22Rv1 (cell line): ENCODE data around the gene HOXD11.

Experiments used
- H3K27ac ChIP-seq: fragments of 450-650 bp; 2 replicates; pipeline ENCODE4 v1.5.1; 2017
- CTCF ChIP-seq: fragments of 450-650 bp; IDR thresholded peaks from 2 replicates; pipeline ENCODE4 v1.5.1; 2017; ENCODE audit warnings: mild to moderate bottlenecking
- ZFX ChIP-seq: fragments of 450-650 bp; IDR thresholded peaks from 2 replicates; pipeline ENCODE4 v1.6.1; 2017; ENCODE audit warnings: antibody characterized with exemption, borderline replicate concordance

Gene HOXD11

GRCh38 chr2:176097820-176098365, 9.2 kb upstream of the HOXD11 start:
- H3K27ac ChIP-seq, result no peak overlapping the region
- TF ChIP-seq CTCF (peak; percentile 35; the same call in 1 of the 2 replicates), ZFX (no peak)

- no peak overlapping the region for H3K27ac ChIP-seq
- no peak for TF ChIP-seq ZFX
- no peak for TF ChIP-seq CTCF
These were observed 8.5 kb upstream of the HOXD11 start for GRCh38 chr2:176098366-176099158.

GRCh38 chr2:176099159-176099727, 7.8 kb upstream of the HOXD11 start:
- no peak overlapping the region for H3K27ac ChIP-seq
- TF ChIP-seq ZFX, result no peak
- no peak for TF ChIP-seq CTCF

- no peak within 1 kb of the TSS for H3K27ac ChIP-seq
- TF ChIP-seq ZFX (no peak), CTCF (no peak)
These were observed 7.1 kb upstream of the HOXD11 start, which contains the start of gene HOXD12 for GRCh38 chr2:176099728-176100546. TSS of gene HOXD12 (plus strand) at chr2:176099795. CDS start at chr2:176099802, 7 bp downstream.

- TF ChIP-seq CTCF (no peak), ZFX (no peak)
- H3K27ac ChIP-seq, result no peak overlapping the region
These were observed 6.4 kb upstream of the HOXD11 start for GRCh38 chr2:176100547-176101140.

GRCh38 chr2:176101216-176101830, 5.8 kb upstream of the HOXD11 start:
- no peak for TF ChIP-seq ZFX
- TF ChIP-seq CTCF, result no peak
- H3K27ac ChIP-seq, result no peak overlapping the region
